ENCODE data around the gene EPHB2. TPM values are rescaled to one million over a fixed set of nuclear protein-coding genes. Genes with fewer than 3 reads are reported as not detected.

EPHB2 gene
- total and polyA plus RNA-seq, 2 of the 13 experiments (the other 11 are each of a cell fraction or from before 2014, with no cell fraction given) = 0.03 to 0.11 TPM

DNA sequence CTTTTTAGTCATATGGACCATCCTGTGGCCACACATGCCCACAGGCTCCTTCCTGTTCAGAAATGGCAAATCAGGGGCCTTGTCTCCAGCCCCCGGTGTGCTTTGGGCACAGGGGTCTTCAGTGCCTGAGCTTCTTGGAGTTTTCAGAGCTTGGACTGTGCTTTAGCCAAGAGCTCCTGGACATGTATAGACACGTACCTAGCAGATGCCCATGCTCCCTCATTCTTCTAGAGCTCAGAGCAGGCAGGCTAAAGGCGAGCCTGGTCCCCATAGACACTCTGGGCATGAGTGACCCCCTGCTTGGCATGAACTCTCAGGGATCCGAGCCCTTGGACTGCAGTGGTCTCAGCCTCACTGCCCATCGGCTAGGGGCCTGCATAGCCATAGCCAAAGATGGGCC, 106.8 kb downstream of the EPHB2 start:
- intact Hi-C loops (cut with micrococcal nuclease; ENCODE audit: unreplicated experiment) = no loop called here
- Histone ChIP-seq H3K27ac (ENCODE audit: extremely low read length, insufficient read depth, low read length) (no peak overlapping the region), H3K36me3 (replicated peaks in 1 of 2; ENCODE audit: control insufficient read depth in 1 of 2, insufficient read depth in 2 of 2, low read length in 2 of 2) (no peaks in the 10 kb centered on the region), H4K20me1 (ENCODE audit: insufficient read depth, low read length) (no peaks in the 10 kb centered on the region), H2AFZ (ENCODE audit: low read length) (no peak overlapping the region), H3K4me3 (replicated peaks in 1 of 3; ENCODE audit: insufficient read depth in 1 of 3, low read depth in 2 of 3, low read length in 3 of 3) (no peak overlapping the region), H3K4me2 (ENCODE audit: low read depth, low read length) (no peak overlapping the region), H3K79me2 (ENCODE audit: insufficient read depth, low read length) (no peaks in the 10 kb centered on the region), H3K9ac (ENCODE audit: insufficient read depth, low read depth, low read length) (no peak overlapping the region), H3K4me1 (ENCODE audit: insufficient read depth, low read length) (0 out of 2 replicates have a peak, but pooled peaks cover 7% of the 10 kb centered on the region), H3K9me3 (ENCODE audit: low read length) (no peaks in the 10 kb centered on the region), H3K27me3 (ENCODE audit: control insufficient read depth in 1 of 2, insufficient read depth in 2 of 2, low read length in 2 of 2) (no peaks in the 10 kb centered on the region; a peak in 1 of 5 replicates)
- DNase-seq (ENCODE audit: low spot score) (no peak), FAIRE-seq (no peak), ATAC-seq (no peak)
- POLR2A ChIA-PET = no interaction called here
- in situ Hi-C loops (cut with HindIII; ENCODE audit: extremely low pct_ligation_motif_present, low pct_unique_long_range_greater_than_20kb) = no loop called here
- BruUV-seq (replicated peaks) = no TSS peak
- WGBS (ENCODE audit: low lambda C conversion rate) = 62% methylated on average over 3 of the region's 5 CpGs
- CTCF ChIA-PET (ENCODE audit: low intra/inter-chr PET ratio, low total read pairs) = no interaction called here
- TF ChIP-seq DMAP1 (CRISPR knock-in tag; IDR thresholded peaks at IDR 0.05) (no peak), ZFY (CRISPR knock-in tag; IDR thresholded peaks at IDR 0.05) (no peak)
- TF ChIP-seq, protein P1, sequence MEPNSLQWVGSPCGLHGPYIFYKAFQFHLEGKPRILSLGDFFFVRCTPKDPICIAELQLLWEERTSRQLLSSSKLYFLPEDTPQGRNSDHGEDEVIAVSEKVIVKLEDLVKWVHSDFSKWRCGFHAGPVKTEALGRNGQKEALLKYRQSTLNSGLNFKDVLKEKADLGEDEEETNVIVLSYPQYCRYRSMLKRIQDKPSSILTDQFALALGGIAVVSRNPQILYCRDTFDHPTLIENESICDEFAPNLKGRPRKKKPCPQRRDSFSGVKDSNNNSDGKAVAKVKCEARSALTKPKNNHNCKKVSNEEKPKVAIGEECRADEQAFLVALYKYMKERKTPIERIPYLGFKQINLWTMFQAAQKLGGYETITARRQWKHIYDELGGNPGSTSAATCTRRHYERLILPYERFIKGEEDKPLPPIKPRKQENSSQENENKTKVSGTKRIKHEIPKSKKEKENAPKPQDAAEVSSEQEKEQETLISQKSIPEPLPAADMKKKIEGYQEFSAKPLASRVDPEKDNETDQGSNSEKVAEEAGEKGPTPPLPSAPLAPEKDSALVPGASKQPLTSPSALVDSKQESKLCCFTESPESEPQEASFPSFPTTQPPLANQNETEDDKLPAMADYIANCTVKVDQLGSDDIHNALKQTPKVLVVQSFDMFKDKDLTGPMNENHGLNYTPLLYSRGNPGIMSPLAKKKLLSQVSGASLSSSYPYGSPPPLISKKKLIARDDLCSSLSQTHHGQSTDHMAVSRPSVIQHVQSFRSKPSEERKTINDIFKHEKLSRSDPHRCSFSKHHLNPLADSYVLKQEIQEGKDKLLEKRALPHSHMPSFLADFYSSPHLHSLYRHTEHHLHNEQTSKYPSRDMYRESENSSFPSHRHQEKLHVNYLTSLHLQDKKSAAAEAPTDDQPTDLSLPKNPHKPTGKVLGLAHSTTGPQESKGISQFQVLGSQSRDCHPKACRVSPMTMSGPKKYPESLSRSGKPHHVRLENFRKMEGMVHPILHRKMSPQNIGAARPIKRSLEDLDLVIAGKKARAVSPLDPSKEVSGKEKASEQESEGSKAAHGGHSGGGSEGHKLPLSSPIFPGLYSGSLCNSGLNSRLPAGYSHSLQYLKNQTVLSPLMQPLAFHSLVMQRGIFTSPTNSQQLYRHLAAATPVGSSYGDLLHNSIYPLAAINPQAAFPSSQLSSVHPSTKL (CRISPR knock-in tag; IDR thresholded peaks at IDR 0.05) = no peak

DNA sequence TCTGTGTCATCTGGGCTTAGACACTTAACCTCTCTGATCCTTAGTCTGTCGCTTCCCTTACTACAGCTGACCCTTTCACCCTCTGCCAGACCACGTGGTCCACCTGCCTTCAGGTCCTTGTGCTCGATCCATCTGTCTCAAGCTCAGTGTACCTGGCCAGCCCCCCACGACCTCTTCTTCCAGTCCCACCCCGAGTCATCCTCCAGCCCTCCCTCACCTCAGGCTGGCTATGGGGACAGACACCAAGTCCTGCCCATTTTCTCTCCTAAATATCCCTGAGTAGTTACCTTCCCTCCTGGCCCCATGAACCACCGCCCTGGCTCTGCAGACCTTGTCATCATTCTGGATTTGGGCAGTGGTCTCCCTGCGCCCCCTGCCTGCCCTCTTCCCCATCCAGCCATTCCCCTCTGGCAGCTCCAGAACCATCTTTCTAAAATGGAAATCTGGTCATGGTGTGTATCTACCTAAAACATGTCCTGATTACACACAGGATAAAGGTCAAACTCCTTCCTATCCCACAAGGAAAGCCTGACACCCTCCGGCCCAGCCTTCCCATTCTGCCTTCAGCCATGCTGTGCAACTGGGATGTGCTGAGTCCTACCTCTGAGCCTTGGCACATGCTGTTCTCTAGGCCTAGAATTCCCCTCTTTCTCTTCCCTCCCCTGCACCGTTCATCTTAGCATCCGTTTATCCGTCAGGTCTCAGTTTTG, 107.6 kb downstream of the EPHB2 start:
- no peaks in the 10 kb centered on the region; a peak in 1 of 5 replicates for H3K27me3 ChIP-seq (ENCODE audit: control insufficient read depth in 1 of 2, insufficient read depth in 2 of 2, low read length in 2 of 2)
- H3K4me2 ChIP-seq (ENCODE audit: low read depth, low read length) = no peak overlapping the region
- H3K27ac ChIP-seq (ENCODE audit: extremely low read length, insufficient read depth, low read length) = no peak overlapping the region
- H3K79me2 ChIP-seq (ENCODE audit: insufficient read depth, low read length) = no peaks in the 10 kb centered on the region
- H3K4me3 ChIP-seq (replicated peaks in 1 of 3; ENCODE audit: insufficient read depth in 1 of 3, low read depth in 2 of 3, low read length in 3 of 3) = no peak overlapping the region
- in situ Hi-C loops (cut with HindIII; ENCODE audit: extremely low pct_ligation_motif_present, low pct_unique_long_range_greater_than_20kb) = no loop called here
- H3K9ac ChIP-seq (ENCODE audit: insufficient read depth, low read depth, low read length) = no peak overlapping the region
- intact Hi-C loops (cut with micrococcal nuclease; ENCODE audit: unreplicated experiment) = no loop called here
- DNase-seq (ENCODE audit: low spot score) (no peak), FAIRE-seq (no peak), ATAC-seq (no peak; the same call in 2 of the 3 replicates)
- H3K4me1 ChIP-seq (ENCODE audit: insufficient read depth, low read length) = 0 out of 2 replicates have a peak, but pooled peaks cover 7% of the 10 kb centered on the region
- 21% methylated on average over 11 of the region's 11 CpGs for WGBS (ENCODE audit: low lambda C conversion rate)
- BruUV-seq (replicated peaks) = no TSS peak
- CTCF ChIA-PET (ENCODE audit: low intra/inter-chr PET ratio, low total read pairs) = no interaction called here
- no peaks in the 10 kb centered on the region for H4K20me1 ChIP-seq (ENCODE audit: insufficient read depth, low read length)
- H3K9me3 ChIP-seq (ENCODE audit: low read length) = no peaks in the 10 kb centered on the region
- no peak overlapping the region for H2AFZ ChIP-seq (ENCODE audit: low read length)
- POLR2A ChIA-PET = no interaction called here
- H3K36me3 ChIP-seq (replicated peaks in 1 of 2; ENCODE audit: control insufficient read depth in 1 of 2, insufficient read depth in 2 of 2, low read length in 2 of 2) = no peaks in the 10 kb centered on the region
- TF ChIP-seq NFE2 (CRISPR knock-in tag; IDR thresholded peaks at IDR 0.05) (no peak), ZNF792 (CRISPR knock-in tag; IDR thresholded peaks at IDR 0.05) (no peak), ZFP37 (CRISPR knock-in tag; IDR thresholded peaks at IDR 0.05; ENCODE audit: borderline replicate concordance) (no peak), MTA3 (CRISPR knock-in tag; IDR thresholded peaks at IDR 0.05) (no peak), SP2 (CRISPR knock-in tag; IDR thresholded peaks at IDR 0.05) (no peak), ZNF619 (CRISPR knock-in tag; IDR thresholded peaks at IDR 0.05) (no peak), ZNF629 (CRISPR knock-in tag; conservative IDR thresholded peaks at IDR 0.05) (no peak), HNRNPH1 (optimal IDR thresholded peaks at IDR 0.05; ENCODE audit: low read depth, low read length) (no peak), ERF (CRISPR knock-in tag; IDR thresholded peaks at IDR 0.05) (no peak)
- TF ChIP-seq, protein P2, sequence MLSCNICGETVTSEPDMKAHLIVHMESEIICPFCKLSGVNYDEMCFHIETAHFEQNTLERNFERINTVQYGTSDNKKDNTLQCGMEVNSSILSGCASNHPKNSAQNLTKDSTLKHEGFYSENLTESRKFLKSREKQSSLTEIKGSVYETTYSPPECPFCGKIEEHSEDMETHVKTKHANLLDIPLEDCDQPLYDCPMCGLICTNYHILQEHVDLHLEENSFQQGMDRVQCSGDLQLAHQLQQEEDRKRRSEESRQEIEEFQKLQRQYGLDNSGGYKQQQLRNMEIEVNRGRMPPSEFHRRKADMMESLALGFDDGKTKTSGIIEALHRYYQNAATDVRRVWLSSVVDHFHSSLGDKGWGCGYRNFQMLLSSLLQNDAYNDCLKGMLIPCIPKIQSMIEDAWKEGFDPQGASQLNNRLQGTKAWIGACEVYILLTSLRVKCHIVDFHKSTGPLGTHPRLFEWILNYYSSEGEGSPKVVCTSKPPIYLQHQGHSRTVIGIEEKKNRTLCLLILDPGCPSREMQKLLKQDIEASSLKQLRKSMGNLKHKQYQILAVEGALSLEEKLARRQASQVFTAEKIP (CRISPR knock-in tag; IDR thresholded peaks at IDR 0.05; ENCODE audit: borderline replicate concordance) = no peak
- TF ChIP-seq, protein P3, sequence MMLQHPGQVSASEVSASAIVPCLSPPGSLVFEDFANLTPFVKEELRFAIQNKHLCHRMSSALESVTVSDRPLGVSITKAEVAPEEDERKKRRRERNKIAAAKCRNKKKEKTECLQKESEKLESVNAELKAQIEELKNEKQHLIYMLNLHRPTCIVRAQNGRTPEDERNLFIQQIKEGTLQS (CRISPR knock-in tag; IDR thresholded peaks at IDR 0.05) = no peak

Data from HepG2 (cell line).